HFF-Myc (cell line): ENCODE measurements around the gene MTX2.

ENCODE experiments used
- DNase-seq: peaks from one replicate; pipeline ENCODE4 v3.0.0-alpha.2; 2011; ENCODE audit warnings: low read depth; ENCODE audit errors: extremely low read depth
- H3K4me3 ChIP-seq: replicated peaks from 2 replicates; pipeline ENCODE4 v1.5.1; 2011; ENCODE audit warnings: low read depth, mild to moderate bottlenecking, control low read depth, low read length
- CTCF ChIP-seq: IDR thresholded peaks from 2 replicates; pipeline ENCODE4 v1.5.1; 2012; ENCODE audit warnings: mild to moderate bottlenecking, low read depth, low read length, control low read depth; ENCODE audit errors: missing control alignments

Gene MTX2

GRCh38 chr2:176242276-176242675 is 27.0 kb upstream of the MTX2 start:
- no peak for DNase-seq
- no peak overlapping the region for H3K4me3 ChIP-seq
- TF ChIP-seq CTCF = no peak

- no peak for TF ChIP-seq CTCF
- no peak overlapping the region for H3K4me3 ChIP-seq
- DNase-seq = no peak
Measured at GRCh38 chr2:176246331-176246730, 22.9 kb upstream of the MTX2 start.

- H3K4me3 ChIP-seq = no peak overlapping the region
- no peak for DNase-seq
- TF ChIP-seq CTCF = no peak
Measured at GRCh38 chr2:176247859-176248258, 21.4 kb upstream of the MTX2 start.

GRCh38 chr2:176251928-176252327 is 17.3 kb upstream of the MTX2 start:
- no peak for DNase-seq
- H3K4me3 ChIP-seq = no peak overlapping the region
- no peak for TF ChIP-seq CTCF

GRCh38 chr2:176260689-176261088 is 8.6 kb upstream of the MTX2 start:
- H3K4me3 ChIP-seq = no peak overlapping the region
- TF ChIP-seq CTCF = no peak
- DNase-seq = no peak

- TF ChIP-seq CTCF = no peak
- no peak overlapping the region for H3K4me3 ChIP-seq
- no peak for DNase-seq
Measured at GRCh38 chr2:176261136-176261535, 8.1 kb upstream of the MTX2 start.

GRCh38 chr2:176268976-176269318 is 295 bp upstream of the MTX2 start:
- DNase-seq = no peak
- peak overlapping the region; percentile 96 for H3K4me3 ChIP-seq
- no peak for TF ChIP-seq CTCF
